ENCODE measurements around the gene RCOR1. TPM values are rescaled to one million over a fixed set of nuclear protein-coding genes. Genes with fewer than 3 reads are reported as not detected.

Gene RCOR1
- polyA plus RNA-seq, 1 donor from 2014 or later: 10.4 TPM

DNA sequence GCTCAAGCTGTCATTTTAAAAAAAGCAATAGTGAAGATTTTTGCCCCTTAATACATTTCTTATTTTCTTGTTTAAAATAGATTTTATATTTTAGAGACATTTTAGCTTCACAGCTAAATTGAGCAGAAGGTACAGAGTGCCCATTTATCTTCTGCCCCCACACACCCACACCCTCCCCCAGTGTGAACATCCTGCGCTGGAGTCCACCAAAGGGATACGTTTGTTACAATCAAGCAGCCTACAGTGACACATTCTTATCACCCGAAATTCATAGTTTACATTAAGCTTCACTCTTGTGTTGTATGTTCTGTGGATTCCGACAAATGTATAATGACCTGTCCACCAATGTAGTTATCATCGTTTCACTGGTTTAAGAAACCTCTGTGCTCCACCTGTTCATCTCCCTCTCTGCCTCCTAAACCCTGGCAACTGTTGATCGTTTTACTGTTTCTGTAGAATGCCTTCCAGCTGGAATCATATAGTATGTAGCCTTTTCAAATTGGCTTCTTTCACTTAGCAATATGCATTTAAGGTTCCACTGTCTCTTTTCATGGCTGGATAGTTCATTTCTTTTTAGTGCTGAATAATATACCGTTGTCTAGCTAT lies 93.8 kb downstream of the RCOR1 start:
- H3K4me2 ChIP-seq (ENCODE audit: low read length): no peak overlapping the region
- H3K36me3 ChIP-seq (ENCODE audit: insufficient read depth, low read length): no peaks in the 10 kb centered on the region
- no peaks in the 10 kb centered on the region for H3K9me2 ChIP-seq (ENCODE audit: insufficient read depth, low read length)
- H3F3A ChIP-seq (ENCODE audit: insufficient read depth, low read length, poor library complexity, severe bottlenecking): no peaks in the 10 kb centered on the region
- H3K27me3 ChIP-seq (ENCODE audit: insufficient read depth, low read depth, low read length): no peaks in the 10 kb centered on the region
- H3K9me3 ChIP-seq (ENCODE audit: low read length): no peaks in the 10 kb centered on the region
- peaks cover 2% of the 10 kb centered on the region for H3K79me2 ChIP-seq (replicated peaks; ENCODE audit: insufficient read depth, low read length)
- no peaks in the 10 kb centered on the region for H4K20me1 ChIP-seq (ENCODE audit: insufficient read depth)
- H3K4me3 ChIP-seq (ENCODE audit: low read length): no peak overlapping the region
- H2AFZ ChIP-seq (ENCODE audit: low read depth, low read length): no peak overlapping the region
- H3K27ac ChIP-seq (ENCODE audit: low read length): no peak overlapping the region
- no peak overlapping the region for H3K9ac ChIP-seq (ENCODE audit: low read length)
- TF ChIP-seq POLR2AphosphoS5 (IDR thresholded peaks at IDR 0.05) (no peak), EP300 (conservative IDR thresholded peaks at IDR 0.05; ENCODE audit: poor library complexity, severe bottlenecking) (no peak), EZH2 (IDR thresholded peaks at IDR 0.05; ENCODE audit: borderline replicate concordance, insufficient read depth, low read length, poor library complexity, severe bottlenecking) (no peak), RAD21 (conservative IDR thresholded peaks at IDR 0.05) (no peak)

GRCh38 chr14:102688290-102688689 lies 95.8 kb downstream of the RCOR1 start:
- H3K36me3 ChIP-seq (ENCODE audit: insufficient read depth, low read length): no peaks in the 10 kb centered on the region
- H3K79me2 ChIP-seq (replicated peaks; ENCODE audit: insufficient read depth, low read length): peaks cover 2% of the 10 kb centered on the region
- TF ChIP-seq EZH2 (IDR thresholded peaks at IDR 0.05; ENCODE audit: borderline replicate concordance, insufficient read depth, low read length, poor library complexity, severe bottlenecking) (no peak), CTCF (IDR thresholded peaks at IDR 0.05; ENCODE audit: poor library complexity, severe bottlenecking) (no peak), EP300 (conservative IDR thresholded peaks at IDR 0.05; ENCODE audit: poor library complexity, severe bottlenecking) (no peak), MXI1 (conservative IDR thresholded peaks at IDR 0.05; ENCODE audit: poor library complexity, severe bottlenecking) (no peak), SMC3 (conservative IDR thresholded peaks at IDR 0.05; ENCODE audit: poor library complexity) (no peak), TAF1 (IDR thresholded peaks at IDR 0.05; ENCODE audit: low read depth) (no peak), REST (IDR thresholded peaks at IDR 0.05; ENCODE audit: borderline replicate concordance) (no peak), POLR2AphosphoS5 (IDR thresholded peaks at IDR 0.05) (no peak), RAD21 (conservative IDR thresholded peaks at IDR 0.05) (no peak)
- no peak overlapping the region for H3K27ac ChIP-seq (ENCODE audit: low read length)
- H4K20me1 ChIP-seq (ENCODE audit: insufficient read depth): no peaks in the 10 kb centered on the region
- no peak overlapping the region for H3K9ac ChIP-seq (ENCODE audit: low read length)
- no peaks in the 10 kb centered on the region for H3K9me3 ChIP-seq (ENCODE audit: low read length)
- no peaks in the 10 kb centered on the region for H3F3A ChIP-seq (ENCODE audit: insufficient read depth, low read length, poor library complexity, severe bottlenecking)
- no peak overlapping the region for H2AFZ ChIP-seq (ENCODE audit: low read depth, low read length)
- no peak overlapping the region for H3K4me2 ChIP-seq (ENCODE audit: low read length)
- H3K27me3 ChIP-seq (ENCODE audit: insufficient read depth, low read depth, low read length): no peaks in the 10 kb centered on the region
- no peak overlapping the region for H3K4me3 ChIP-seq (ENCODE audit: low read length)
- no peaks in the 10 kb centered on the region for H3K9me2 ChIP-seq (ENCODE audit: insufficient read depth, low read length)

Data from neural cell (in vitro differentiated cells).